ENCODE measurements around the gene ECM1.

DNA sequence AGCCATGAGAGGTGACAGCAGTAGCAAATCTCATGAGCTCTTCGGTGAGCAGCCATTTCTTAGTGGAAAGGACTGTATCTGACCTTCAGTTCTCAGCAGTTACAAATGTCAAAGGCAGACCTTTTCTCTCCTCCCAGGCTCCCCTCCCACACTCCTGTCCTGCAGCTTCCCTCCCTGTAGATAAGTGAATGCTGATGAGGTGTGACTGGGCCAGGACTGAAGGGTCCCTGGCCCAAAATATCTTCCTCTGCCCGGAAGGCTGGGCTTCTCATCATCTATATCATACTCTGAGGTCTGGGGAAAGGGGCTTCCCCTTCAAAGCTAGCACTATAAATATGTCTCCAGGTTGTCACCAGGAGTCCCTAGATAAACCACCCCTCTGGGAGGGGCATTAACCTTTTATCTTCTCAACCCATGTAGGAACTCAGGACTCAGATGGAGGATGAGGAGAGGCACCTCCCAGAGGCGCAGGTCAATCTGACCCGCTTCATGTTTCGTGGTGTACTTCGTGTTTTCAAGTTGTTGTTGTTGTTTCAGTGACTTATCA is 37.6 kb downstream of the ECM1 start:
- TF ChIP-seq ARNT (IDR thresholded peaks at IDR 0.05) (no peak), L3MBTL2 (conservative IDR thresholded peaks at IDR 0.05) (no peak), ELF4 (IDR thresholded peaks at IDR 0.05) (no peak), BHLHE40 (IDR thresholded peaks at IDR 0.05; ENCODE audit: borderline replicate concordance) (no peak), TARDBP (IDR thresholded peaks at IDR 0.05) (no peak)
